H1 (cell line): Measurements from ENCODE around the gene IL12RB2. TPM values are rescaled to one million over a fixed set of nuclear protein-coding genes. Genes with fewer than 3 reads are reported as not detected.

ENCODE experiments used
- CTCF ChIA-PET: fragments of 300-600 bp; sonication (Branson Sonifier 250); formaldehyde crosslinking; loops from one replicate; lab custom pipeline; 2021; ENCODE audit not compliant: partially characterized antibody; lab: Charles Lee
- POLR2A ChIA-PET: fragments of 300-600 bp; sonication (Branson Sonifier 250); formaldehyde crosslinking; loops from one replicate; lab custom pipeline; 2021; ENCODE audit warnings: inconsistent platforms; ENCODE audit not compliant: partially characterized antibody; lab: Charles Lee
- DNase-seq, 2 experiments: peaks; one replicate each; pipeline versions ENCODE4 v3.0.0 to v3.0.0-alpha.2; 2010 to 2022; ENCODE audit warnings: low spot score in 2 of 2, low read depth in 1 of 2, mixed read lengths in 1 of 2
- FAIRE-seq: peaks from 2 replicates; lab custom pipeline; 2011; peaks lifted over from hg19 to GRCh38; lab: Jason Lieb, UNC
- H2AFZ ChIP-seq: 2 replicates; pipeline ENCODE4 v1.8.1; 2012; ENCODE audit warnings: low read length, inconsistent platforms
- H2AK5ac ChIP-seq: 2 replicates; pipeline ENCODE4 v1.6.1; 2013; ENCODE audit warnings: low read depth, low read length
- H2BK120ac ChIP-seq: replicated peaks from 2 replicates; pipeline ENCODE3; 2013; ENCODE audit warnings: low read depth, low read length, inconsistent platforms
- H2BK12ac ChIP-seq: 2 replicates; pipeline ENCODE4 v1.6.1; 2013; ENCODE audit warnings: low read depth, low read length
- H2BK15ac ChIP-seq: 2 replicates; pipeline ENCODE4 v1.6.1; 2013; ENCODE audit warnings: low read length
- H2BK20ac ChIP-seq: 2 replicates; pipeline ENCODE4 v1.6.1; 2013; ENCODE audit warnings: low read length
- H2BK5ac ChIP-seq: 2 replicates; pipeline ENCODE4 v1.6.1; 2013; ENCODE audit warnings: low read depth, low read length
- H3K14ac ChIP-seq: 2 replicates; pipeline ENCODE4 v1.6.1; 2013; ENCODE audit warnings: inconsistent platforms; ENCODE audit not compliant: insufficient read length
- H3K18ac ChIP-seq: 2 replicates; pipeline ENCODE4 v1.6.1; 2013; ENCODE audit warnings: low read length; ENCODE audit errors: extremely low read depth
- H3K23ac ChIP-seq: 2 replicates; pipeline ENCODE4 v1.6.1; 2013; ENCODE audit warnings: inconsistent platforms; ENCODE audit not compliant: insufficient read length
- H3K23me2 ChIP-seq: 2 replicates; pipeline ENCODE4 v1.6.1; 2013; ENCODE audit warnings: low read depth, low read length
- H3K27ac ChIP-seq: 2 replicates; pipeline ENCODE4 v1.6.1; 2011; ENCODE audit warnings: low read depth, low read length, inconsistent platforms
- H3K27me3 ChIP-seq, 4 experiments: replicated peaks in 1 of 4; 1 replicate in 1 of 4; 2 replicates in 3 of 4; pipeline versions ENCODE4 v1.6.1 to v1.8.1; 2011 to 2013; ENCODE audit warnings: low read length in 3 of 4, mild to moderate bottlenecking in 3 of 4, inconsistent platforms in 2 of 4, mixed read lengths in 2 of 4, moderate library complexity in 1 of 4; ENCODE audit not compliant: control insufficient read depth in 3 of 4, insufficient read depth in 3 of 4; ENCODE audit errors: extremely low read depth in 1 of 4
- H3K36me3 ChIP-seq, 4 experiments: 2 replicates each; pipeline versions ENCODE4 v1.6.1 to v1.8.1; 2011 to 2013; ENCODE audit warnings: mild to moderate bottlenecking in 4 of 4, low read length in 3 of 4, moderate library complexity in 2 of 4, control low read depth in 1 of 4, inconsistent platforms in 1 of 4; ENCODE audit not compliant: insufficient read depth in 4 of 4, control insufficient read depth in 2 of 4
- H3K4ac ChIP-seq: replicated peaks from 2 replicates; pipeline ENCODE3; 2013; ENCODE audit warnings: low read length, low read depth, mixed read lengths, inconsistent platforms; ENCODE audit not compliant: insufficient read length
- H3K4me1 ChIP-seq, 4 experiments: replicated peaks in 1 of 4; 1 replicate in 1 of 4; 2 replicates in 3 of 4; pipeline versions ENCODE4 v1.6.1 to v1.8.1; 2011 to 2013; ENCODE audit warnings: low read length in 3 of 4, inconsistent platforms in 2 of 4, mixed read lengths in 1 of 4; ENCODE audit not compliant: insufficient read depth in 4 of 4, control insufficient read depth in 3 of 4
- H3K4me2 ChIP-seq, 2 experiments: 2 replicates each; pipeline versions ENCODE4 v1.6.1 to v1.8.1; 2011 to 2013; ENCODE audit warnings: low read depth in 2 of 2, low read length in 2 of 2, control low read depth in 1 of 2, inconsistent platforms in 1 of 2, mild to moderate bottlenecking in 1 of 2; ENCODE audit not compliant: insufficient read depth in 1 of 2
- H3K4me3 ChIP-seq, 4 experiments: fragments of 200-600, 300-600 bp in 1 of 4; sonication (generic), shearing (Covaris generic), sonication (Bioruptor Twin) in 1 of 4; 2 replicates each; pipeline versions ENCODE4 v1.5.1 to v1.8.1; 2011 to 2016; ENCODE audit warnings: low read length in 4 of 4, low read depth in 3 of 4, control low read depth in 2 of 4, inconsistent platforms in 2 of 4, mild to moderate bottlenecking in 2 of 4, mixed read lengths in 1 of 4, moderate library complexity in 1 of 4; ENCODE audit not compliant: insufficient read depth in 2 of 4; ENCODE audit errors: extremely low read depth in 1 of 4
- H3K56ac ChIP-seq: replicated peaks from 2 replicates; pipeline ENCODE3; 2013; ENCODE audit warnings: low read depth, mild to moderate bottlenecking, mixed read lengths, low read length, inconsistent platforms; ENCODE audit not compliant: insufficient read length
- H3K79me1 ChIP-seq: 2 replicates; pipeline ENCODE4 v1.6.1; 2013; ENCODE audit warnings: low read depth, low read length, control low read depth
- H3K79me2 ChIP-seq, 2 experiments: 2 replicates each; pipeline versions ENCODE4 v1.6.1 to v1.8.1; 2012 to 2013; ENCODE audit warnings: low read length in 2 of 2, mild to moderate bottlenecking in 2 of 2, inconsistent platforms in 1 of 2; ENCODE audit not compliant: insufficient read depth in 2 of 2, control insufficient read depth in 1 of 2
- H3K9ac ChIP-seq, 4 experiments: replicated peaks in 1 of 4; 1 replicate in 1 of 4; 2 replicates in 3 of 4; pipeline versions ENCODE4 v1.6.1 to v1.8.1; 2011 to 2013; ENCODE audit warnings: low read depth in 3 of 4, low read length in 3 of 4, control low read depth in 2 of 4, mild to moderate bottlenecking in 2 of 4, moderate library complexity in 2 of 4, inconsistent platforms in 1 of 4; ENCODE audit errors: extremely low read depth in 1 of 4
- H3K9me3 ChIP-seq, 2 experiments: 2 replicates each; pipeline versions ENCODE4 v1.6.1 to v1.8.1; 2012 to 2013; ENCODE audit warnings: mild to moderate bottlenecking in 2 of 2, moderate library complexity in 2 of 2, control low read depth in 1 of 2, inconsistent platforms in 1 of 2, low read depth in 1 of 2, low read length in 1 of 2, mixed read lengths in 1 of 2; ENCODE audit not compliant: insufficient read depth in 2 of 2
- H4K20me1 ChIP-seq, 2 experiments: replicated peaks in 1 of 2; 2 replicates each; pipeline versions ENCODE3 to v1.8.1; 2011 to 2013; ENCODE audit warnings: inconsistent platforms in 2 of 2, low read length in 2 of 2, mild to moderate bottlenecking in 1 of 2; ENCODE audit not compliant: insufficient read depth in 2 of 2, control insufficient read depth in 1 of 2
- H4K5ac ChIP-seq: 2 replicates; pipeline ENCODE4 v1.6.1; 2013; ENCODE audit warnings: low read length, low read depth, mixed read lengths, inconsistent platforms; ENCODE audit not compliant: insufficient read length
- H4K8ac ChIP-seq: 2 replicates; pipeline ENCODE4 v1.8.0; 2013; ENCODE audit warnings: mild to moderate bottlenecking, moderate library complexity, low read length, inconsistent platforms; ENCODE audit not compliant: insufficient read depth; ENCODE audit errors: extremely low read depth
- H4K91ac ChIP-seq: replicated peaks from 2 replicates; pipeline ENCODE3; 2013; ENCODE audit warnings: low read length, mixed read lengths, inconsistent platforms; ENCODE audit not compliant: insufficient read length
- CHD1 ChIP-seq: IDR thresholded peaks from 2 replicates; pipeline ENCODE4 v1.6.1; 2012; ENCODE audit warnings: low read depth, low read length, improper control_type of control experiment
- CHD2 ChIP-seq: IDR thresholded peaks from 2 replicates; pipeline ENCODE4 v1.6.1; 2012; ENCODE audit warnings: low read length, improper control_type of control experiment
- CTBP2 ChIP-seq: IDR thresholded peaks from 2 replicates; pipeline ENCODE4 v1.7.0; 2011; ENCODE audit warnings: borderline replicate concordance, mild to moderate bottlenecking, moderate library complexity, mixed read lengths, low read length; ENCODE audit not compliant: insufficient read depth, insufficient read length
- EP300 ChIP-seq, 2 experiments: IDR thresholded peaks; 1 replicate in 1 of 2; 2 replicates in 1 of 2; pipeline ENCODE4 v1.6.1; 2011 to 2012; ENCODE audit warnings: low read depth in 2 of 2, low read length in 2 of 2, mild to moderate bottlenecking in 2 of 2, borderline replicate concordance in 1 of 2, inconsistent platforms in 1 of 2, moderate library complexity in 1 of 2
- GABPA ChIP-seq: IDR thresholded peaks from 2 replicates; pipeline ENCODE4 v1.6.1; 2011; ENCODE audit warnings: mild to moderate bottlenecking, low read length, moderate library complexity, borderline replicate concordance; ENCODE audit not compliant: insufficient read depth
- NANOG ChIP-seq: IDR thresholded peaks from 2 replicates; pipeline ENCODE4 v1.6.1; 2011; ENCODE audit warnings: low read length, low read depth, mild to moderate bottlenecking, inconsistent platforms; ENCODE audit not compliant: insufficient read depth, poor library complexity, severe bottlenecking
- NRF1 ChIP-seq: IDR thresholded peaks from 2 replicates; pipeline ENCODE4 v1.6.1; 2011; ENCODE audit warnings: mild to moderate bottlenecking, low read depth, low read length, improper control_type of control experiment
- POLR2A ChIP-seq, 2 experiments: IDR thresholded peaks; 1 replicate in 1 of 2; 2 replicates in 1 of 2; pipeline ENCODE4 v1.6.1; 2011; ENCODE audit warnings: low read depth in 2 of 2, low read length in 2 of 2, mild to moderate bottlenecking in 2 of 2; ENCODE audit errors: control extremely low read depth in 1 of 2
- SIRT6 ChIP-seq: IDR thresholded peaks from one replicate; pipeline ENCODE4 v1.7.1; 2012; ENCODE audit warnings: low read length, inconsistent platforms
- SP2 ChIP-seq: IDR thresholded peaks from 2 replicates; pipeline ENCODE4 v1.6.1; 2012; ENCODE audit warnings: mild to moderate bottlenecking, low read length, inconsistent platforms
- SRF ChIP-seq: IDR thresholded peaks from 2 replicates; pipeline ENCODE4 v1.6.1; 2011; ENCODE audit warnings: mild to moderate bottlenecking, low read depth, low read length, moderate library complexity
- SUZ12 ChIP-seq: fragments of 200-600 bp; sonication (generic); IDR thresholded peaks from 2 replicates; pipeline ENCODE4 v1.6.1; 2012; ENCODE audit warnings: mild to moderate bottlenecking, inconsistent platforms, low read length, moderate library complexity, mixed read lengths
- WGBS, 2 experiments: shearing (Covaris generic) in 1 of 2; methylation state at CpG; one replicate each; pipeline versions ENCODE4 v1.1.6 to v1.1.7; 2013 to 2015; ENCODE audit warnings: low lambda C conversion rate in 2 of 2, mixed read lengths in 2 of 2, inconsistent platforms in 1 of 2, low coverage in 1 of 2, missing lambda C conversion rate in 1 of 2; ENCODE audit not compliant: insufficient replicate concordance in 2 of 2, insufficient coverage in 1 of 2, insufficient read length in 1 of 2; ENCODE audit errors: extremely low coverage in 1 of 2, missing lambda C conversion rate in 1 of 2; 5-methylcytosine and 5-hydroxymethylcytosine counted together
- polyA plus RNA-seq, 7 experiments: library from polyadenylated mRNA; depleted of rRNA in 3 of 7; stranded (reverse) in 5 of 7; unstranded in 2 of 7; fragments of >200 nt in 5 of 7; fragments of 200-250 nt in 2 of 7; gene quantifications; 1 replicate in 5 of 7; 2 replicates in 1 of 7; 4 replicates in 1 of 7; pipeline versions ENCODE4 v1.2.1 to v1.2.3, GENCODE V29; 2011 to 2013; ENCODE audit warnings: missing spikeins in 2 of 7, mixed read lengths in 2 of 7
- total RNA-seq: library from RNA; stranded (reverse); fragmentation: NEBNext Ultra II Directional; extraction: Animal tissue kit (Norgen Biotek cat#: 25700); gene quantifications from 2 replicates; pipeline ENCODE4 v1.2.1, GENCODE V29; 2021
- TF ChIP-seq, protein P1 (sequence below): IDR thresholded peaks from 2 replicates; pipeline ENCODE4 v1.6.1; 2011; ENCODE audit warnings: low read length, improper control_type of control experiment

The IL12RB2 gene
- total and polyA plus RNA-seq, 2 of the 8 experiments (the other 6 are each of a cell fraction or from before 2014, with no cell fraction given) = 1.4 TPM

- peaks cover 0 to 3% (median 0%) of the 10 kb centered on the region in 4 experiments; a peak in 1 of 7 replicates for H3K4me1 ChIP-seq
- ChIA-PET POLR2A (interaction anchor here (1.1 kb wide), 1 partner anchor 116 kb away, joined by 4 read pairs; the partner anchor contains the start of gene SERBP1), CTCF (interaction anchor here (1.6 to 3.9 kb wide), 3 partner anchors 101 to 186 kb away, joined by 5 to 13 read pairs (median 11); no protein-coding TSS in a partner anchor)
- no peaks in the 10 kb centered on the region for H4K20me1 ChIP-seq
- H3K36me3 ChIP-seq = no peaks in the 10 kb centered on the region
- no peak overlapping the region for H3K56ac ChIP-seq
- no peak overlapping the region for H3K9ac ChIP-seq
- WGBS, 2 experiments = 49% methylated on average over 4 of the region's 5 CpGs; no CpG with 5 or more reads in 1 of the 2 experiments
- 0 out of 4 replicates have a peak overlapping the region, but pooled peaks of 1 of the 2 experiments have one; percentile 15 for H3K4me2 ChIP-seq
- no peak overlapping the region for H2BK20ac ChIP-seq
- no peaks in the 10 kb centered on the region for H3K79me2 ChIP-seq
- H3K79me1 ChIP-seq = no peaks in the 10 kb centered on the region
- no peak overlapping the region for H4K5ac ChIP-seq
- no peak overlapping the region for H2BK120ac ChIP-seq
- H3K23ac ChIP-seq = no peak overlapping the region
- H4K91ac ChIP-seq = no peak overlapping the region
- no peak overlapping the region for H3K4me3 ChIP-seq
- no peak overlapping the region for H3K18ac ChIP-seq
- H2BK12ac ChIP-seq = no peak overlapping the region
- H3K4ac ChIP-seq = no peak overlapping the region
- H3K27me3 ChIP-seq = no peaks in the 10 kb centered on the region
- H3K23me2 ChIP-seq = no peaks in the 10 kb centered on the region; the same call in 1 of the 2 replicates
- no peak overlapping the region for H2BK15ac ChIP-seq
- H3K9me3 ChIP-seq = no peaks in the 10 kb centered on the region; a peak in 1 of 4 replicates
- no peak overlapping the region for H2AFZ ChIP-seq
- FAIRE-seq (no peak), DNase-seq (no peak)
- H2AK5ac ChIP-seq = no peak overlapping the region
- H2BK5ac ChIP-seq = no peak overlapping the region
- H3K27ac ChIP-seq = no peak overlapping the region
- H4K8ac ChIP-seq = no peak overlapping the region
- no peak overlapping the region for H3K14ac ChIP-seq
- no peak for TF ChIP-seq SRF
- TF ChIP-seq NRF1 = no peak
- TF ChIP-seq, protein P1, sequence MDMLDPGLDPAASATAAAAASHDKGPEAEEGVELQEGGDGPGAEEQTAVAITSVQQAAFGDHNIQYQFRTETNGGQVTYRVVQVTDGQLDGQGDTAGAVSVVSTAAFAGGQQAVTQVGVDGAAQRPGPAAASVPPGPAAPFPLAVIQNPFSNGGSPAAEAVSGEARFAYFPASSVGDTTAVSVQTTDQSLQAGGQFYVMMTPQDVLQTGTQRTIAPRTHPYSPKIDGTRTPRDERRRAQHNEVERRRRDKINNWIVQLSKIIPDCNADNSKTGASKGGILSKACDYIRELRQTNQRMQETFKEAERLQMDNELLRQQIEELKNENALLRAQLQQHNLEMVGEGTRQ = no peak
- no peak for TF ChIP-seq EP300 (IDR thresholded peaks at IDR 0.05; ENCODE audit: borderline replicate concordance in 1 of 2, low read depth in 2 of 2, low read length in 2 of 2)
- TF ChIP-seq CTBP2 = no peak
- TF ChIP-seq SIRT6 = no peak
- no peak for TF ChIP-seq CHD2
- TF ChIP-seq SUZ12 = no peak
- no peak for TF ChIP-seq SP2
- TF ChIP-seq GABPA = no peak
- TF ChIP-seq POLR2A (IDR thresholded peaks at IDR 0.05; ENCODE audit: control extremely low read depth in 1 of 2, low read depth in 2 of 2, low read length in 2 of 2) = no peak
- no peak for TF ChIP-seq NANOG
- no peak for TF ChIP-seq CHD1
Observed at GRCh38 chr1:67314696-67315095, 7.0 kb downstream of the IL12RB2 start.
